Prostate gland (tissue), 2 donors: ENCODE results near the gene CHST8. TPM values are rescaled to one million over a fixed set of nuclear protein-coding genes. Genes with fewer than 3 reads are reported as not detected.

Experiments used
- DNase-seq: peaks from one replicate; pipeline ENCODE4 v3.0.0-alpha.2; 2019; ENCODE audit warnings: low spot score
- H3K27ac ChIP-seq, 2 donors: fragments of 200-600 bp; sonication (generic); 2 replicates each; pipeline ENCODE4 v1.5.1; 2017 to 2019
- H3K27me3 ChIP-seq: fragments of 200-600 bp; sonication (generic); replicated peaks from 2 replicates; pipeline ENCODE4 v1.5.1; 2019; ENCODE audit not compliant: insufficient read depth
- H3K36me3 ChIP-seq, 2 donors: fragments of 200-600 bp; sonication (generic); 1 replicate in 1 of 2; 2 replicates in 1 of 2; pipeline versions ENCODE4 v1.5.1 to v1.8.1; 2017 to 2019
- H3K4me1 ChIP-seq: fragments of 200-600 bp; sonication (generic); replicated peaks from 2 replicates; pipeline ENCODE4 v1.5.1; 2019
- H3K4me3 ChIP-seq, 2 donors: fragments of 200-600 bp; sonication (generic); 2 replicates each; pipeline ENCODE4 v1.5.1; 2017 to 2019
- H3K9me3 ChIP-seq: fragments of 200-600 bp; sonication (generic); 2 replicates; pipeline ENCODE4 v1.5.1; 2017
- POLR2A ChIP-seq: fragments of 450-650 bp; IDR thresholded peaks from one replicate; pipeline ENCODE4 v1.6.1; 2016; ENCODE audit warnings: antibody characterized with exemption, mild to moderate bottlenecking
- POLR2AphosphoS5 ChIP-seq: sonication (generic); formaldehyde crosslinking; IDR thresholded peaks from one replicate; pipeline ENCODE4 v1.6.1; 2017; ENCODE audit warnings: antibody characterized with exemption
- WGBS: methylation state at CpG from one replicate; pipeline ENCODE4 v1.1.5; 2018; 5-methylcytosine and 5-hydroxymethylcytosine counted together
- intact Hi-C: fragments of 100-400 bp; cut with DNase I; formaldehyde crosslinking; loops from one replicate; pipeline ENCODE4 v1.14.2; 2022
- total RNA-seq, 2 donors: library from RNA; depleted of rRNA; stranded (reverse); fragments of >200 nt; gene quantifications; one replicate each; pipeline ENCODE4 v1.1.0, GENCODE V29; 2016
- TF ChIP-seq, protein P1 (sequence below), 4 experiments: fragments of 200-600 bp in 2 of 4; fragments of 450-650 bp in 2 of 4; sonication (generic) in 2 of 4; IDR thresholded peaks; 1 replicate in 3 of 4; 2 replicates in 1 of 4; pipeline ENCODE4 v1.5.1; 2016 to 2019; ENCODE audit warnings: antibody characterized with exemption in 4 of 4, mild to moderate bottlenecking in 2 of 4, moderate library complexity in 2 of 4

CHST8 gene
- total RNA-seq, 2 donors from 2014 or later, result 1.3 to 2.7 TPM

DNA sequence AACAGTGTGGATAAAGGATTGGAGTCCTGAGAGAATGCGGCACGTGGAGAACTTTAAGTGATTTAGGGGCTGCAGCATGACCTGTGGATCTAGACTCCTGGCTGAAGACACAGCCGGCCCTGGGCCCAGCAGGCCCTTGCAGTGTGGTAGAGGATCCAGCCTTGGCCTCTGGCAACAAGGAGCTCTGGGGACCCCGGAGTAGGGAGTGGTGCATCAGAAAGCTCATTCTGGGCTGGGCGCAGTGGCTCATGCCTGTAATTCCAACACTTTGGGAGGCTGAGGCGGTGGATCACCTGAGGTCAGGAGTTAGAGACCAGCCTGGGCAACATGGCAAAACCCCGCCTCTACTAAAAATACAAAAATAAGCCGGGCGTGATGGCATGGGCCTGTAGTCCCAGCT lies 76.0 kb downstream of the CHST8 start:
- H3K27me3 ChIP-seq, result no peaks in the 10 kb centered on the region
- no peaks in the 10 kb centered on the region for H3K9me3 ChIP-seq
- TF ChIP-seq POLR2A, result no peak
- TF ChIP-seq, protein P1, sequence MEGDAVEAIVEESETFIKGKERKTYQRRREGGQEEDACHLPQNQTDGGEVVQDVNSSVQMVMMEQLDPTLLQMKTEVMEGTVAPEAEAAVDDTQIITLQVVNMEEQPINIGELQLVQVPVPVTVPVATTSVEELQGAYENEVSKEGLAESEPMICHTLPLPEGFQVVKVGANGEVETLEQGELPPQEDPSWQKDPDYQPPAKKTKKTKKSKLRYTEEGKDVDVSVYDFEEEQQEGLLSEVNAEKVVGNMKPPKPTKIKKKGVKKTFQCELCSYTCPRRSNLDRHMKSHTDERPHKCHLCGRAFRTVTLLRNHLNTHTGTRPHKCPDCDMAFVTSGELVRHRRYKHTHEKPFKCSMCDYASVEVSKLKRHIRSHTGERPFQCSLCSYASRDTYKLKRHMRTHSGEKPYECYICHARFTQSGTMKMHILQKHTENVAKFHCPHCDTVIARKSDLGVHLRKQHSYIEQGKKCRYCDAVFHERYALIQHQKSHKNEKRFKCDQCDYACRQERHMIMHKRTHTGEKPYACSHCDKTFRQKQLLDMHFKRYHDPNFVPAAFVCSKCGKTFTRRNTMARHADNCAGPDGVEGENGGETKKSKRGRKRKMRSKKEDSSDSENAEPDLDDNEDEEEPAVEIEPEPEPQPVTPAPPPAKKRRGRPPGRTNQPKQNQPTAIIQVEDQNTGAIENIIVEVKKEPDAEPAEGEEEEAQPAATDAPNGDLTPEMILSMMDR (IDR thresholded peaks at IDR 0.05), result no peak
- TF ChIP-seq POLR2AphosphoS5, result no peak
- H3K27ac ChIP-seq, result no peak overlapping the region
- DNase-seq, result no peak
- no peaks in the 10 kb centered on the region for H3K36me3 ChIP-seq
- H3K4me3 ChIP-seq, result no peak overlapping the region
- intact Hi-C loops, result no loop called here
- H3K4me1 ChIP-seq, result no peaks in the 10 kb centered on the region
- 92% methylated on average over 9 of the region's 9 CpGs for WGBS

DNA sequence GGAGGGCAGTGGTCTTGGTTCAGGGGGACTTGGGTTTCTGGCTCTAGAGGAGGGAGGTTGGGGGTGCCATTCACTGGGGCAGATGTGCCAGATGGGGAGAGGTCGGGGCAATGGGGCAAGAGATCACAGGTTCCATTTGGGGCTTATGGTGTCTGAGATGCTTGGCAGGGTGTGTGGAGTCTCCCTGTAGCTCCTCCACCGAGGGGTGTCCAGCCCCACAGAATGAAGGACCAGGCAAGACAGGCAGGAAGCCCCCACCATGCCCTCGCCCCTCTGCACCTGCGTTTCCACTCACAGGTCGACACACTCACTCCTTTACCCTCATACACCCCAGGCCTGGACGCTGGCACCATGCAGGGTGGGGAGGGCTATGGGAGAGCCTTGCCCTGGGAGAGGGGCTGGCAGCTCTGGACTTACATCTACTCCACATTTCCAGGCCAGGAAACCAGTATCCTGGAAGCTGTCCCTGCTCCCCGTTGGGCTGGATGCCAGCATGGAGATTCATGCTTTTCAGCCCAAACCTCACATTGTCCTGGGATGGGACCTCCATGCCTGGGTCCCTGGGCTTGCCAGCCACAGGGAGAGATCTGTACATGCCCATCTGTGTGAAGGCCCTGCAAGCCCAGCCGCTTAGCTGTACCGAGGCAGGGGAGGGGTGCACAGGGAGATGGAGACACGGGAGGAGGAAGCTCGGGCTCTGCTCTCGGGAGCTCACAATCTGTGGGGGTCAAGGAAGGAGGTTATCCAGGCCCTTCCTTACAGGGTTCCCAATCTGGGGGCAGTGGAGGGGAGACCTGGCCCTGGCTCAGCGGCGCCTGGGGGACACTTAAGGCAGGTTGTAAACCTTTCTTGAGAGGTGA lies 77.1 kb downstream of the CHST8 start:
- intact Hi-C loops, result no loop called here
- 80% methylated on average over 14 of the region's 14 CpGs for WGBS
- Histone ChIP-seq H3K4me3 (no peak overlapping the region), H3K27ac (no peak overlapping the region), H3K9me3 (no peaks in the 10 kb centered on the region), H3K4me1 (no peaks in the 10 kb centered on the region), H3K27me3 (no peaks in the 10 kb centered on the region), H3K36me3 (no peaks in the 10 kb centered on the region)
- no peak for DNase-seq
- no peak for TF ChIP-seq POLR2AphosphoS5
- TF ChIP-seq POLR2A, result no peak
- TF ChIP-seq, protein P1 (IDR thresholded peaks at IDR 0.05), result no peak

DNA sequence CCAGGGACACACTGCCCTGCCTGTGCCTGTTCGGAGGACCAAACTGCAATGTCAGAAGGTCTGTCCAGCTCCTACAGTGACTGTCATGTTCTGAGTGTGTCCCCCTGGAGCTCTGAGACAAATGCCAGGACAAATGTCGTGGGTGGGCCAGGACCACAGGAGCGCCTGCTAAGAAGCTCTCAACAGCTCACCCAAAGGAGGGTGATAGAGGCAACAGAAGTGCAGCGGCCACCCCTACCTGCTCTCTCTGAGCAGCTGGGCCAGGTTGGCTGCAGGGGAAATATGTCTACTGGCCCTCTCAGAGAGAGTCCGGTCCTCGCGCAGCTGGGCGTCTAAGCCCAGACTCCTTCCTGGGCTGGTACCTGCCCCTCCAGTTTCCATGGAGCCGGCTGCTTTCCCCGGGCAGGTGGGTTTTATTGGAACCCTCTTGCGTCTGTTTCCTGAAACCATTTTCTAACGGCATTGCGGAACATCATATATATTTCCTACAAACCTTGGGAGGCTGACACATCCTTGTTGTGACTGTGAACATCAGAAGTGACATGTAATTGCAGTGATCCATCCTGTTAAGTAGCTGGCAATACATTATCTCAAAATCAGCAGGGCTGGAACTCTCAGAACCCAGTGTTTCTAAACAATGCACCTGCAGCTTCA lies 78.1 kb downstream of the CHST8 start:
- no peak for TF ChIP-seq POLR2AphosphoS5
- TF ChIP-seq, protein P1 (IDR thresholded peaks at IDR 0.05), result no peak
- TF ChIP-seq POLR2A, result no peak
- Histone ChIP-seq H3K27me3 (no peaks in the 10 kb centered on the region), H3K36me3 (no peaks in the 10 kb centered on the region), H3K4me1 (no peaks in the 10 kb centered on the region), H3K9me3 (no peaks in the 10 kb centered on the region), H3K4me3 (no peak overlapping the region), H3K27ac (no peak overlapping the region)
- intact Hi-C loops, result no loop called here
- 56% methylated on average over 13 of the region's 13 CpGs for WGBS
- DNase-seq, result no peak

DNA sequence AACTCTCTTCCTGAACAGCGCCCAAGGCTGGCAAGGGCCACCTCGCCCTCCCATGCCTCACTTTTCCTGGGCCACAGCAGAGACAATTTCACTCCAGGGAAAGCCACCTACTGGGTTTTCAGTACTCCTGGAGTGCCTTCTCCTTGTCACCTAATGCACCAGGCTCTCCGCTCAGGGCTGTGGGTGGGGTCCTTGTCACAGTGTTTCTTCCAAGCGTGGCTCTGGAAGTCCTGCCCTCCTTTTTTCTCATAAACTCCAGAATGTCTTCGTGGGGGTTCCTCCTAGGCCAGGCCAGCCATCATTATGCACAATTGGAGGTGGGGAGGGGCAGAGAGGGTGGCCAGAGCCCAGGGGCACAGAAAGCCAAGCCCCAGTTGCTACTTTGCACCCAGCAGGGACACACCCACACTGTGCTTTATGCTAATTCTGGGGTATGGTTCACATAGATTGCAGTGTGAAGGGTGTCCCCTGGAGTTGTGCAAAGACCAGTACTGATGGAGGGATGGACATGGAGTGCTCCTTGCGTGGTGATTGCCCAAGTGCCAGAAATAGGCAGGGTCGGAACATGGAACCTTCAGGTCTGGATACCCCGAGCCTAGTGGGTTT lies 78.8 kb downstream of the CHST8 start:
- no peak overlapping the region for H3K4me3 ChIP-seq
- H3K9me3 ChIP-seq, result no peaks in the 10 kb centered on the region
- H3K27ac ChIP-seq, result no peak overlapping the region
- H3K27me3 ChIP-seq, result no peaks in the 10 kb centered on the region
- no peak for DNase-seq
- TF ChIP-seq POLR2A, result no peak
- H3K4me1 ChIP-seq, result no peaks in the 10 kb centered on the region
- intact Hi-C loops, result no loop called here
- WGBS, result 61% methylated on average over 8 of the region's 8 CpGs
- H3K36me3 ChIP-seq, result no peaks in the 10 kb centered on the region

DNA sequence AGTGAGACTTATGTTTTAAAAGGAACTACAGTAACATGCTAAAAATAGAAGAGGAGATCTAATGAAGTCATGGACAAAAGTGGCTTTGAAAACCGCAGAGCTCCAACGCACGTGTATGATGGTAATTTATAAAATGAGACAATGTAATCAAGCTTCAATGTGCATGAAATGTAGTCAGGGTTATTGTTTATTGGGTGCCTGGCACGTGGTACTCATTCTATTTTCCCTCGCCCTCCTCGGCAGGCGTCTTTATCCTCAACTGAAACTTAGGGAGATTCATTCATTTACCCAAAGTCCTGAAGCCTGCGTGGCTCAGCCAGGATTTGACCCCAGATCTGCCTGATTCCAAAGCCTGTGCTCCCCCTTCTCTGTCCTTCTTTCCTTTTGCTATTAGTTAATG lies 79.8 kb downstream of the CHST8 start:
- TF ChIP-seq POLR2AphosphoS5 (no peak), POLR2A (no peak)
- TF ChIP-seq, protein P1 (IDR thresholded peaks at IDR 0.05), result no peak
- intact Hi-C loops, result no loop called here
- WGBS, result 66% methylated on average over 8 of the region's 8 CpGs
- Histone ChIP-seq H3K4me3 (no peak overlapping the region), H3K27me3 (no peaks in the 10 kb centered on the region), H3K4me1 (no peaks in the 10 kb centered on the region), H3K27ac (no peak overlapping the region), H3K36me3 (no peaks in the 10 kb centered on the region), H3K9me3 (no peaks in the 10 kb centered on the region)
- no peak for DNase-seq
